GM23248 (cell line): ENCODE results near the gene CCDC24. TPM values are rescaled to one million over a fixed set of nuclear protein-coding genes. Genes with fewer than 3 reads are reported as not detected.

Experiments
- DNase-seq: peaks from one replicate; pipeline ENCODE4 v3.0.0-alpha.2; 2015
- H2AFZ ChIP-seq: fragments of 200-600 bp; sonication (generic); 2 replicates; pipeline ENCODE4 v1.6.1; 2016; ENCODE audit warnings: antibody characterized with exemption
- H3F3A ChIP-seq: fragments of 200-600 bp; sonication (generic); 2 replicates; pipeline ENCODE4 v1.6.1; 2016; ENCODE audit warnings: mild to moderate bottlenecking, antibody characterized with exemption, mixed run types; ENCODE audit not compliant: insufficient read depth
- H3K27ac ChIP-seq: fragments of 200-600 bp; sonication (generic); 2 replicates; pipeline ENCODE4 v1.5.1; 2016; ENCODE audit warnings: mild to moderate bottlenecking
- H3K27me3 ChIP-seq: fragments of 200-600 bp; sonication (generic); replicated peaks from 2 replicates; pipeline ENCODE4 v1.6.1; 2016; ENCODE audit warnings: mild to moderate bottlenecking; ENCODE audit not compliant: insufficient read depth
- H3K36me3 ChIP-seq: fragments of 200-600 bp; sonication (generic); 2 replicates; pipeline ENCODE4 v1.6.1; 2016; ENCODE audit warnings: low read depth, mild to moderate bottlenecking
- H3K4me1 ChIP-seq: fragments of 200-600 bp; sonication (generic); 2 replicates; pipeline ENCODE4 v1.6.1; 2016; ENCODE audit warnings: mild to moderate bottlenecking; ENCODE audit not compliant: insufficient read depth
- H3K4me2 ChIP-seq: fragments of 200-600 bp; sonication (generic); one replicate; pipeline ENCODE4 v1.6.1; 2016; ENCODE audit warnings: mild to moderate bottlenecking; ENCODE audit not compliant: unreplicated experiment
- H3K4me3 ChIP-seq: fragments of 200-600 bp; sonication (generic); 2 replicates; pipeline ENCODE4 v1.5.1; 2016; ENCODE audit warnings: mild to moderate bottlenecking
- H3K79me2 ChIP-seq: fragments of 200-600 bp; sonication (generic); 2 replicates; pipeline ENCODE4 v1.6.1; 2016; ENCODE audit warnings: mild to moderate bottlenecking; ENCODE audit not compliant: insufficient read depth
- H3K9ac ChIP-seq: fragments of 200-600 bp; sonication (generic); 2 replicates; pipeline ENCODE4 v1.6.1; 2016; ENCODE audit warnings: mild to moderate bottlenecking
- H3K9me2 ChIP-seq: fragments of 200-600 bp; sonication (generic); 2 replicates; pipeline ENCODE4 v1.6.1; 2016; ENCODE audit warnings: mixed run types, mild to moderate bottlenecking, moderate library complexity; ENCODE audit not compliant: insufficient read depth
- H3K9me3 ChIP-seq: fragments of 200-600 bp; sonication (generic); one replicate; pipeline ENCODE4 v1.6.1; 2017; ENCODE audit warnings: low read depth
- H4K20me1 ChIP-seq: fragments of 200-600 bp; sonication (generic); 2 replicates; pipeline ENCODE4 v1.6.0; 2016; ENCODE audit not compliant: insufficient read depth
- EZH2 ChIP-seq: fragments of 200-600 bp; sonication (generic); IDR thresholded peaks from 2 replicates; pipeline ENCODE4 v1.6.1; 2018; ENCODE audit warnings: antibody characterized with exemption, mild to moderate bottlenecking; ENCODE audit not compliant: insufficient read depth, poor library complexity, severe bottlenecking
- EZH2phosphoT487 ChIP-seq: fragments of 200-600 bp; sonication (generic); IDR thresholded peaks from 2 replicates; pipeline ENCODE4 v1.6.1; 2018; ENCODE audit warnings: antibody characterized with exemption, moderate library complexity, mild to moderate bottlenecking, low read depth; ENCODE audit not compliant: insufficient read depth
- WGBS, 2 experiments: methylation state at CpG; one replicate each; pipeline ENCODE4 v1.1.6; 2015 to 2017; ENCODE audit warnings: low lambda C conversion rate in 2 of 2, low coverage in 1 of 2; ENCODE audit errors: missing lambda C conversion rate in 2 of 2; 5-methylcytosine and 5-hydroxymethylcytosine counted together
- in situ Hi-C: fragments of 300-500 bp; cut with MboI; formaldehyde crosslinking; loops from 2 replicates; pipeline ENCODE4 v1.15.0; 2020
- polyA plus RNA-seq: library from polyadenylated mRNA; unstranded; fragments of >200 nt; fragmentation: Nextera tagmentation; extraction: Ambion mirVana; gene quantifications from 2 replicates; pipeline ENCODE4 v1.2.1, GENCODE V29; 2016
- total RNA-seq: library from RNA; depleted of rRNA; stranded (reverse); fragments of >200 nt; shearing (Covaris generic); gene quantifications from 2 replicates; pipeline ENCODE4 v1.2.3, GENCODE V29; 2014

CCDC24 gene
- total and polyA plus RNA-seq, 2 experiments from 2014 or later: 3.1 to 4.3 TPM

DNA sequence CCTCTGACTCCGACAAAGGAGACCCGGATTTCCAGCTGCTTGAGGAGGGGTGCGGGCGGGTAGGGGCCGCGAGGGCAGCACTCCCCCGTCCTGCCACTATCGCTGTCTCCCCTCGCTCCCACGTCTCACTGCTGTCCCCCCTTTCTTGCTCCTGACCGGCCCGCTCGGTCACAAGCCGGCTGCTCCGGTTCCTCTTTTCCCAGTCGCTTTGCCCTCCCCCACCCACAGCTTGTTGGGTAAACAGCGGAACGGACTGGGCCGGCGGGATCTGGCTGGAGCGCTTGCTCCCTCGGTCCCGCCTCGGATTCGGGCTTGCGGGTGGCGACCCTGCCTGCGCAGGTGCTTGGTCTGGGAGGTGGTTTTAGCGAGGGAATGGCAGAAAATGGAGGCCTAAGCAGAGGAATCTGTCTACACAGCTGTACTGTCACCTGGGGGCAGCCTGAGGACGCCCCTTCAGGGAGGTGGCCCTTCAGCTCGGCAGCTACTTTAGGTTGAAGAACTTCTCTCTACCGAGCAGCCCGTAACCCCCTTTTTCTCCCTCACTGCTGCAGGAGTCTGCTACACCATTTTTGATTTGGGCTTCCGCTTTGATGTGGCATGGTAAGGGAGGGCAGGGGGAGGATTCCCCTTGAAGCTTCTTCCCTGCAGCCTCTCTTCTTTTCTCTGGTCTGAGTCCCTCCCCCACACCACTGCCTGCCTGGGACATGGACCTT is 16.0 kb upstream of the CCDC24 start:
- in situ Hi-C loops: no loop called here
- no peaks in the 10 kb centered on the region for H3K27me3 ChIP-seq
- H3K4me2 ChIP-seq: peak overlapping the region; percentile 96
- H4K20me1 ChIP-seq: no peaks in the 10 kb centered on the region
- H3K4me3 ChIP-seq: peak overlapping the region; percentile 95
- 2 to 5% methylated on average over 24 to 33 of the region's 34 CpGs for WGBS, 2 experiments
- H2AFZ ChIP-seq: peak overlapping the region; percentile 87
- TF ChIP-seq EZH2 (no peak), EZH2phosphoT487 (no peak)
- peak overlapping the region; percentile 77 for H3K27ac ChIP-seq
- H3K9me2 ChIP-seq: no peaks in the 10 kb centered on the region
- H3K36me3 ChIP-seq: peaks cover 10% of the 10 kb centered on the region; the same call in 1 of the 2 replicates
- DNase-seq: peak; percentile 67
- H3F3A ChIP-seq: peaks cover 14% of the 10 kb centered on the region; the same call in 1 of the 2 replicates
- peaks cover 63% of the 10 kb centered on the region for H3K79me2 ChIP-seq
- H3K9me3 ChIP-seq: no peaks in the 10 kb centered on the region
- peaks cover 29% of the 10 kb centered on the region for H3K4me1 ChIP-seq
- H3K9ac ChIP-seq: peak overlapping the region; percentile 96

DNA sequence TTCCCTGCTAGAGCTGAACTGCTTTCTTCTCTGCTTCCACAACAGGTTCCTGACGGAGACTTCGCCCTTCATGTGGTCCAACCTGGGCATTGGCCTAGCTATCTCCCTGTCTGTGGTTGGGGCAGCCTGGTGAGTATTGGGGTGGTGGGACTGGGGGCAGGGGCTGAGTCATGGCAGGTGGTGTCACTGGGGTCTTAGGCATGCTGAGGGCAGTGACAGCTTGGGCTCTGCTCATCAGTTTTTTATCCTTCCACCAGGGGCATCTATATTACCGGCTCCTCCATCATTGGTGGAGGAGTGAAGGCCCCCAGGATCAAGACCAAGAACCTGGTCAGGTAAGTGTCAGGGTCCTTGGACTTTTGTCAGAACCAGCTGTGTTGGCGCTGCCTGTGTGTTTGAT is 15.4 kb upstream of the CCDC24 start:
- Histone ChIP-seq H3K4me2 (peak overlapping the region; percentile 96), H3K27ac (no peak overlapping the region), H4K20me1 (no peaks in the 10 kb centered on the region), H3K4me1 (peaks cover 28% of the 10 kb centered on the region), H3K79me2 (peaks cover 63% of the 10 kb centered on the region), H3K36me3 (peaks cover 10% of the 10 kb centered on the region; the same call in 1 of the 2 replicates), H2AFZ (no peak overlapping the region), H3K9me2 (no peaks in the 10 kb centered on the region), H3K4me3 (peak overlapping the region; percentile 95), H3K27me3 (no peaks in the 10 kb centered on the region), H3F3A (peaks cover 14% of the 10 kb centered on the region; the same call in 1 of the 2 replicates), H3K9me3 (no peaks in the 10 kb centered on the region), H3K9ac (peak overlapping the region; percentile 96)
- in situ Hi-C loops: no loop called here
- DNase-seq: no peak
- 64 to 65% methylated on average over 4 of the region's 4 CpGs for WGBS, 2 experiments
- no peak for TF ChIP-seq EZH2phosphoT487
- TF ChIP-seq EZH2: no peak

DNA sequence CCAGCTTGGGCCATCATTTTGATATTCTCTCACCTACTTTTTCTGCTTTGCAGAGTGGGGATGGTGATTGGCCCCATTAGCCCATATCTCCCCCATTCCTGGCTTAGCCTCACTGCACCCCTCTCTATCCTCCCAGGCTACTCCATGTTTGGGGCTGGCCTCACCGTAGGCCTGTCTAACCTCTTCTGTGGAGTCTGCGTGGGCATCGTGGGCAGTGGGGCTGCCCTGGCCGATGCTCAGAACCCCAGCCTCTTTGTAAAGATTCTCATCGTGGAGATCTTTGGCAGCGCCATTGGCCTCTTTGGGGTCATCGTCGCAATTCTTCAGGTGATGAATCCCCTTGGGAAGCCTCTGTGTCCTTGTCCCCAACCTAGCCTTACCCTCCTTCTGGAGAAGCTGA is 14.5 kb upstream of the CCDC24 start:
- in situ Hi-C loops: no loop called here
- no peak for DNase-seq
- TF ChIP-seq EZH2phosphoT487 (no peak), EZH2 (no peak)
- Histone ChIP-seq H3K4me1 (peaks cover 28% of the 10 kb centered on the region), H4K20me1 (no peaks in the 10 kb centered on the region), H3K9ac (no peak overlapping the region), H3K9me2 (no peaks in the 10 kb centered on the region), H3K36me3 (peaks cover 10% of the 10 kb centered on the region; the same call in 1 of the 2 replicates), H3K4me2 (peak overlapping the region; percentile 2), H3K79me2 (peaks cover 66% of the 10 kb centered on the region), H3K9me3 (no peaks in the 10 kb centered on the region), H2AFZ (no peak overlapping the region), H3F3A (peaks cover 14% of the 10 kb centered on the region; the same call in 1 of the 2 replicates), H3K4me3 (no peak overlapping the region), H3K27ac (no peak overlapping the region), H3K27me3 (no peaks in the 10 kb centered on the region)
- 90 to 92% methylated on average over 8 of the region's 8 CpGs for WGBS, 2 experiments

DNA sequence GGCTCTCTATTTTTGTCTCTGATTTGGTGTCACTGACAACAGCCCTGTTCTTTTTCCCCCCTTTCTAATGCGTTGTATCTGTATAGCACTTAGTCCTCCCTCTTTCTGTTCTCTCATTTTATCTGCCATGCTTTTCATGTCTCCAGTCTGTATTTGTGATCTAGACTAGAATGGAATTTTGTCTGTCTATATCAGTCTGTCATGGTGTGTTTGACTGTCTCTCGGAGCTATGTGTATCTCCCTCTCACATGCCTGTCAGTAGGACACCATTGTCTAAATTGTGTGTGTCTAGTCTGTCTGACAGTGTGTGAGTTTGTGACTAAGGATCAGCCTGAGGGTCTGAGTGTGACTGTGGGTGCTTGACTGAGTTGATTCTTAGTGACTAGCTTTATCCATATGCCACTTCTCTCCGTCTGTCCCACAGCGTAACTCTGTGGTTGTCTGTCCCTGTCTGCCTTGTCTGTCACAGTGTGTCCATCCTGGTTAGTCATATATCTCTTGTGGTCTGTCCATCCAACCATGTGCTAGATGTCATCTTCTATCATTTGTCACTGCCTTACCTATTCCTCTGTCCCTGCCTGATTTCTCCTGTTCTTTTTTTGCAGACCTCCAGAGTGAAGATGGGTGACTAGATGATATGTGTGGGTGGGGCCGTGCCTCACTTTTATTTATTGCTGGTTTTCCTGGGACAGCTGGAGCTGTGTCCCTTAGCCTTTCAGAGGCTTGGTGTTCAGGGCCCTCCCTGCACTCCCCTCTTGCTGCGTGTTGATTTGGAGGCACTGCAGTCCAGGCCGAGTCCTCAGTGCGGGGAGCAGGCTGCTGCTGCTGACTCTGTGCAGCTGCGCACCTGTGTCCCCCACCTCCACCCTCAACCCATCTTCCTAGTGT is 13.8 kb upstream of the CCDC24 start:
- H3K36me3 ChIP-seq: peaks cover 10% of the 10 kb centered on the region; the same call in 1 of the 2 replicates
- H3K27me3 ChIP-seq: no peaks in the 10 kb centered on the region
- no peaks in the 10 kb centered on the region for H4K20me1 ChIP-seq
- WGBS, 2 experiments: 94 to 97% methylated on average over 9 of the region's 9 CpGs
- in situ Hi-C loops: no loop called here
- peaks cover 73% of the 10 kb centered on the region for H3K79me2 ChIP-seq
- DNase-seq: no peak
- TF ChIP-seq EZH2 (no peak), EZH2phosphoT487 (no peak)
- H3K4me1 ChIP-seq: peaks cover 28% of the 10 kb centered on the region
- no peak overlapping the region; the same call in 1 of the 2 replicates for H3K4me3 ChIP-seq
- no peaks in the 10 kb centered on the region for H3K9me2 ChIP-seq
- H3F3A ChIP-seq: peaks cover 14% of the 10 kb centered on the region; the same call in 1 of the 2 replicates
- no peak overlapping the region for H3K9ac ChIP-seq
- H3K4me2 ChIP-seq: peak overlapping the region; percentile 80
- no peaks in the 10 kb centered on the region for H3K9me3 ChIP-seq
- H3K27ac ChIP-seq: no peak overlapping the region
- no peak overlapping the region for H2AFZ ChIP-seq
